ENCODE measurements around the gene MRPL45. TPM values are rescaled to one million over a fixed set of nuclear protein-coding genes. Genes with fewer than 3 reads are reported as not detected.

The MRPL45 gene
- total RNA-seq, 3 donors from 2014 or later, result 55.6 to 56.5 (median 55.9) TPM

GRCh38 chr17:38369124-38369886, 72.3 kb downstream of the MRPL45 start:
- Mint-ChIP-seq H3K9me3 (no peaks in the 10 kb centered on the region), H3K27me3 (ENCODE audit: low read depth) (no peaks in the 10 kb centered on the region), H3K4me1 (ENCODE audit: low read depth) (no peaks in the 10 kb centered on the region), H3K4me3 (no peak overlapping the region), H3K36me3 (ENCODE audit: insufficient read depth) (peaks cover 36% of the 10 kb centered on the region)
- ATAC-seq, result no peak
- DNase-seq, result no peak

Other genes with a start within 250 kb of the MRPL45 start
- gene TBC1D3C, start 228.5 kb upstream of the MRPL45 start, total RNA-seq, result 1 to 10 TPM in 1 of 3 donors, not detected in 2; 2.0 TPM
- gene TBC1D3E, start 169.2 kb upstream of the MRPL45 start, total RNA-seq, result not detected
- gene TBC1D3, start 104.6 kb upstream of the MRPL45 start, total RNA-seq, result not detected
- under 1 TPM in 2 of 3 donors, not detected in 1; 0.03 TPM for gene GPR179, start 46.8 kb downstream of the MRPL45 start, total RNA-seq
- gene SOCS7, start 54.7 kb downstream of the MRPL45 start, total RNA-seq, result 10 to 100 TPM; 32.2 to 33.2 (median 32.8) TPM
- gene ARHGAP23, start 131.3 kb downstream of the MRPL45 start, total RNA-seq, result under 1 TPM; 0.29 to 0.57 (median 0.48) TPM